A673 (cell line): Measurements from ENCODE around the gene SMIM44.

ENCODE experiments used
- CTCF ChIP-seq: fragments of 300-800, 200-600 bp; sonication (generic); conservative IDR thresholded peaks from 2 replicates; pipeline ENCODE4 v1.5.1; 2017; ENCODE audit warnings: low read depth, mild to moderate bottlenecking, antibody characterized with exemption, low read length, moderate library complexity, mixed read lengths
- EZH2 ChIP-seq: fragments of 200-600 bp; sonication (generic); IDR thresholded peaks from 2 replicates; pipeline ENCODE4 v1.6.1; 2017; ENCODE audit warnings: borderline replicate concordance, low read depth, mild to moderate bottlenecking, mixed read lengths, antibody characterized with exemption, low read length; ENCODE audit not compliant: poor library complexity, severe bottlenecking

DNA sequence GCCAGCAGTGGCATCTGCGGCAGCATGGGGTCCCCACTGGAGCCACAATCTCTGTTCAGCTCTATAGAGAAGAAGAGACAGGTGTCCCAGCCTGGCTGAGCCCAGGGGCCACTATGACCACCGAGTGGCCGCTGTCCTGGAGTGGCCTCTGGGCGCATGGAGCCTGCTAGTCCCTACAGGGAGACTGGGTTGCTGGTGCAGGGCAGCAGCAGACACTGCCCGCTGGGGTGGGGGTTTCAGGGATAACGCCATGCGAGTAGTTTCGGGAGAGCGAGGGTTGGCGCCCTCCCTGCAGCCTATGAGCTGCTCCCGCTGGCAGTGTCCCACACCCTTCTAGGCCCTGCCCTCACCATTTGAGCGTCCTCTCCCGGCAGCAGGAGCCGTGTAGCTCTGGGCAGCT lies 44.8 kb upstream of the SMIM44 start:
- TF ChIP-seq CTCF (no peak), EZH2 (no peak)
